Retinal pigment epithelial cell (primary cell): ENCODE results near the gene SFXN5.

Experiments used
- DNase-seq: peaks from one replicate; pipeline ENCODE4 v3.0.0-alpha.2; 2010; ENCODE audit warnings: low read depth
- H3K4me3 ChIP-seq: 2 replicates; pipeline ENCODE4 v1.5.1; 2011; ENCODE audit warnings: mild to moderate bottlenecking, low read length, control low read depth, moderate library complexity
- CTCF ChIP-seq: conservative IDR thresholded peaks from 2 replicates; pipeline ENCODE4 v1.5.1; 2011; ENCODE audit warnings: low read depth, low read length, control low read depth, inconsistent platforms

Gene SFXN5

GRCh38 chr2:72971036-72971435 is 100.5 kb downstream of the SFXN5 start:
- no peak overlapping the region for H3K4me3 ChIP-seq
- no peak for DNase-seq
- no peak for TF ChIP-seq CTCF

GRCh38 chr2:72969706-72970105 is 101.8 kb downstream of the SFXN5 start:
- H3K4me3 ChIP-seq, result no peak overlapping the region
- no peak for TF ChIP-seq CTCF
- no peak for DNase-seq

GRCh38 chr2:72968286-72968685 is 103.2 kb downstream of the SFXN5 start:
- H3K4me3 ChIP-seq, result no peak overlapping the region
- no peak for TF ChIP-seq CTCF
- no peak for DNase-seq

- TF ChIP-seq CTCF, result no peak
- no peak overlapping the region for H3K4me3 ChIP-seq
- no peak for DNase-seq
Observed at GRCh38 chr2:72965770-72966450, 105.6 kb downstream of the SFXN5 start.

GRCh38 chr2:72965016-72965415 is 106.5 kb downstream of the SFXN5 start:
- DNase-seq, result no peak
- no peak for TF ChIP-seq CTCF
- H3K4me3 ChIP-seq, result no peak overlapping the region

- no peak overlapping the region for H3K4me3 ChIP-seq
- TF ChIP-seq CTCF, result no peak
- DNase-seq, result no peak
Observed at GRCh38 chr2:72964146-72964525, 107.4 kb downstream of the SFXN5 start.

GRCh38 chr2:72963423-72964145 is 107.9 kb downstream of the SFXN5 start:
- no peak overlapping the region for H3K4me3 ChIP-seq
- TF ChIP-seq CTCF, result no peak
- DNase-seq, result no peak
